T-helper 1 cell (primary cell): Measurements from ENCODE around the gene TMEM92.
A peak's percentile ranks its signal among the peaks of the same experiment; 100 is the strongest.
"Not testable (repeated sequence)": the region's sequence is repeated elsewhere in the genome, so short reads cannot be mapped to it uniquely, and the experiment has no call there.

Experiments
- DNase-seq, 5 donors: peaks; one replicate each; pipeline ENCODE4 v3.0.0-alpha.2; 2012 to 2020

The TMEM92 gene

GRCh38 chr17:50301891-50302584 is 27.8 kb downstream of the TMEM92 start:
- peak in 1 of 5 donors; percentile 33 for DNase-seq

- no peak for DNase-seq
Observed at GRCh38 chr17:50303051-50303450, 28.8 kb downstream of the TMEM92 start.

GRCh38 chr17:50303596-50303995 is 29.3 kb downstream of the TMEM92 start:
- no peak for DNase-seq

- no peak for DNase-seq
Observed at GRCh38 chr17:50304781-50305404, 30.6 kb downstream of the TMEM92 start.

GRCh38 chr17:50307654-50308053 is 33.4 kb downstream of the TMEM92 start:
- DNase-seq, result no peak

- no peak for DNase-seq
Observed at GRCh38 chr17:50308666-50309065, 34.4 kb downstream of the TMEM92 start.

GRCh38 chr17:50310455-50311111 is 36.3 kb downstream of the TMEM92 start:
- DNase-seq, result no peak

GRCh38 chr17:50311112-50311460 is 36.8 kb downstream of the TMEM92 start:
- DNase-seq, result peak in 1 of 5 donors; percentile 16

GRCh38 chr17:50311483-50311882 is 37.2 kb downstream of the TMEM92 start:
- DNase-seq, result no peak

- DNase-seq, result no peak
Observed at GRCh38 chr17:50312308-50312707, 38.0 kb downstream of the TMEM92 start.

- no peak for DNase-seq
Observed at GRCh38 chr17:50314456-50315011, 40.3 kb downstream of the TMEM92 start.

GRCh38 chr17:50316016-50316587 is 41.8 kb downstream of the TMEM92 start:
- no peak for DNase-seq

- not testable (repeated sequence) for DNase-seq
Observed at GRCh38 chr17:50316660-50317059, 42.4 kb downstream of the TMEM92 start.

GRCh38 chr17:50317121-50317520 is 42.9 kb downstream of the TMEM92 start:
- DNase-seq, result no peak

- DNase-seq, result no peak
Observed at GRCh38 chr17:50318501-50319285, 44.4 kb downstream of the TMEM92 start.

GRCh38 chr17:50319306-50320004 is 45.2 kb downstream of the TMEM92 start:
- DNase-seq, result no peak

- no peak for DNase-seq
Observed at GRCh38 chr17:50322271-50322670, 48.0 kb downstream of the TMEM92 start.

GRCh38 chr17:50323060-50323459 is 48.8 kb downstream of the TMEM92 start:
- DNase-seq, result no peak

GRCh38 chr17:50325906-50326305 is 51.6 kb downstream of the TMEM92 start:
- no peak for DNase-seq

- DNase-seq, result no peak
Observed at GRCh38 chr17:50326831-50327364, 52.6 kb downstream of the TMEM92 start.
